ENCODE measurements around the gene NSD2.

Gene NSD2

DNA sequence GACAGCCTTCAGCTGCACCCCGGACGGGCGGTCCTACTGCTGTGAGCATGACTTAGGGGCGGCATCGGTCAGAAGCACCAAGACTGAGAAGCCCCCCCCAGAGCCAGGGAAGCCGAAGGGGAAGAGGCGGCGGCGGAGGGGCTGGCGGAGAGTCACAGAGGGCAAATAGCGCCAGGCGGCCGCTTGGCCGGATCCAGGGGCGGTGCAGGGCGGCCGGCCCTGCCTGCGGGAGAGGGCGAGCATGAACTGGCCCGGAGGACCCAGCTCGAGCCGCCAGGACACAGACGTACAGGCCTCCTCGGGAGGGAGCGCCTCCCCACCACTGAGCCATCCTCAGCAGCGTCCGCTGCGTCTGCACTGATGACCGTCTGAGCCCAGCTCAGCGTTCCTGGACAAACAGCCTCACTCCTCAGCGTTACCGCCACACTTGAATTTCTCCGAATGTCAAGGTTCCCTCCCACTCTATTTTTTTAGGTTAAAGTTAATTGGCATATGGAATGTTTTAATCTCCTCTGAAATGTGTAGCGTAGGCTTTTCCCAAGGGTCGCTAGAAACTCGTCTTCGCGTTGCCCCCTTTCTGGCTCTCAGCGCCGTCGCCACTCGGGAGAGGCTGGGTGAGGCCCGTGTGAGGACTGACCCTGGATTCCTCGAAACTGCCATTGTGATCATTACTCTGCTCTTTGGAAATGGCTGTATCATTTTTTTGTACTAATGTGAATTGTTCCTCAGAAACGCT, 107.7 kb downstream of the NSD2 start:
- no peak for DNase-seq (ENCODE audit: low read depth)
- no peak overlapping the region for H3K4me3 ChIP-seq (ENCODE audit: low read depth, low read length)

- H3K4me3 ChIP-seq (ENCODE audit: low read depth, low read length): no peak overlapping the region
- no peak for DNase-seq (ENCODE audit: low read depth)
Observed at GRCh38 chr4:1979477-1980196, 108.4 kb downstream of the NSD2 start.

GRCh38 chr4:1980561-1981041, 109.4 kb downstream of the NSD2 start:
- no peak for DNase-seq (ENCODE audit: low read depth)
- no peak overlapping the region for H3K4me3 ChIP-seq (ENCODE audit: low read depth, low read length)

GRCh38 chr4:1981251-1982058, 110.3 kb downstream of the NSD2 start:
- no peak overlapping the region for H3K4me3 ChIP-seq (ENCODE audit: low read depth, low read length)
- no peak for DNase-seq (ENCODE audit: low read depth)

DNA sequence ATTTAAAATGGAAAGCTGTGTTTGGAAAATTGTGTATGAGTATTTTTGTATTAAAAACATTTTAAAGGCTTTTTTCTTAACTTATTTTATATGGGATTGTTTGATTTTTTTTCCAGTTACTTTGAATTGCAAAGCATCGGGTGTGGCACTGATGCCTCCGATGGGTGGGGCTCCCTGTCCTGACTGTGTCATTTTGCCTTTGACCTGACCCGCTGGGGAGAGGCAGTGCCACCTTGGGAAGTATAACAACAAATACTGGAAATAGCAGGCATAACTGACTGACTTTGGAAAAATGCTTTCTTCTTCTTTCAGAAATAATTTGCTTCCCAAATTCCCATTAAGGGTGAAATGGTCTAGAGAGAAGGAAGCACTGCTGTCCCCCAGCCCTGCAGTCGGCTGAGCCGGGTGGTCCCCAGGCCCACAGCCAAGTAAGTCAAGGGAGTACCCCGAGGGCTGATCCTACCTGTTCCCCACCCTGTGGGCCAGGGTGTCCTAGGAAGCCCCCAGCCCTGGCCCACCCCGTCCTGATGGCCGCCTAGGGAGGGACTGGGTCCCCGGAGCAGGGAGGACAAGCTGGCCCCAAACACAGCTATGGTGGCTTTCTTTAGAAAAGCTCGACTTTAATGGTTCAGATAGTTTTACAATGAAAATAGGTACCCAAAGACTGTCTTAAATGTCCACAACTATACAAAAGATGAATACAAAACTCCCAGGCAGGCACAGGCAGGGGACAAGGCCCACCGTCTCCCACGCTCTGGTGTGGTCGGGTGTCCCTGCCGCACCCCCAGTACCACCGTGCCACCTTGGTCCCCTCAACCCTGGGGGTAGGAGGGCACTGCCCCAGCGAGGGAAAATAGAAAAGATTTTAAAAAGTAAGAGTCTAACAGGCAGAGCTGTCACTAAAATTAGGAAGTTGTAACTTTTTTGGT, 111.2 kb downstream of the NSD2 start:
- DNase-seq (ENCODE audit: low read depth): no peak
- no peak overlapping the region for H3K4me3 ChIP-seq (ENCODE audit: low read depth, low read length)

DNA sequence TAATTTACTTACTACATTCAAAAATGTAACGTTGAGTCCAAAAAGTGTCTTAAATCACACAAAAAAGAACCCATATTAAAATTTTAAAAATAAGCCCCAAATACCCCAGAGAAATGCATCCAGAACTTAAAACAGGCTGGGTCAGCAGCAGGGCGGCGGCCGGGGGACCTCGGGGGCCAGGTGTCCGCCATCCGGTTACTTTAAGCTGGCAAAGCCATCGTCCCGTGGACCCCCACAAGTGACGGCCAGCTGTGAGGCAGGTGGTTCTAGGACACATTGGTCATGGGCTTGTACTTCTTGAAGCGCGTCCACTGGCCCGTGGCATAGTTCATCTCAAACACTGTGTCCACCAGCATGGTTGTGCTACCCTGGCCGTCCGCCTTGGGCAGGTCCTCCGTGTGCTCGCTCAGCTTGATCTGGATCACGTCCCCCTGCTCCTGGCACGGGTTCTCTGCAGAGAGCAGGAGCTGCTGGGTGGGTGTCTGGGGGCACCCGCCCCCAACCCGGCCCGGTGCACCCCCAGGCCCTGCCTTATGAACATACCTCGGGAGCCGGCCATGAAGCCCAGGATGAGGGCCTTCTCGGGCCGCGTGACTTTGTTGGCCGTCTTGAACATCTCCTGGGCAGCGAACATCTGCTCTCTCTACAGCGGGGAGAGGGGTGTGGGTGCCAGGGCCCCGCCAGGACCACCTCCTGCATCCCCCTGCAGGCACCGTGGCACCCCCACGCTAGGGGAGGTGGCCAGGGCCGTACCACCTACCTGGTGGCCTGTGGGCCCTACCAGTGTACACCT, 112.1 kb downstream of the NSD2 start:
- H3K4me3 ChIP-seq (ENCODE audit: low read depth, low read length): no peak overlapping the region
- DNase-seq (ENCODE audit: low read depth): no peak

- no peak for DNase-seq (ENCODE audit: low read depth)
- no peak overlapping the region for H3K4me3 ChIP-seq (ENCODE audit: low read depth, low read length)
Observed at GRCh38 chr4:1983846-1984405, 112.7 kb downstream of the NSD2 start.

- H3K4me3 ChIP-seq (ENCODE audit: low read depth, low read length): no peak overlapping the region
- DNase-seq (ENCODE audit: low read depth): no peak
Observed at GRCh38 chr4:1984406-1985191, 113.4 kb downstream of the NSD2 start.

DNA sequence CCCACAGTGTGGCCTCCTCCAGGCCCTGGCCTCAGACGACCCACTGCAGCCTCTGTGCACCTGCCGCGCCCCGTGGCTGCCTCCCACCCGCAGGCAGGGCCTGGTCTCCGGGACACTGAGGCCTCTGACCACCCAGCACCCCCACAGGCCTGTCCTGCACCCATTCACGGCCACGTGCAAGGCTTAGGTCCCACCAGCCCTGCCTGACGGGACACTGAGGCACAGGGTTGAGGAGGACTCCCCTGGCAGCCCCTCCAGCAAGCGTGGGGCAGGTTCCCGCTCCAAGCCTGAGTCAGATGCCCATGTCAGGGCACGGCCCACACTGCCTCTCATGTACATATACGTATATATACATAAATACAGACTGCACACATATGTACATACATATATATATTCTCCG, 114.1 kb downstream of the NSD2 start:
- no peak for DNase-seq (ENCODE audit: low read depth)
- H3K4me3 ChIP-seq (ENCODE audit: low read depth, low read length): no peak overlapping the region

DNA sequence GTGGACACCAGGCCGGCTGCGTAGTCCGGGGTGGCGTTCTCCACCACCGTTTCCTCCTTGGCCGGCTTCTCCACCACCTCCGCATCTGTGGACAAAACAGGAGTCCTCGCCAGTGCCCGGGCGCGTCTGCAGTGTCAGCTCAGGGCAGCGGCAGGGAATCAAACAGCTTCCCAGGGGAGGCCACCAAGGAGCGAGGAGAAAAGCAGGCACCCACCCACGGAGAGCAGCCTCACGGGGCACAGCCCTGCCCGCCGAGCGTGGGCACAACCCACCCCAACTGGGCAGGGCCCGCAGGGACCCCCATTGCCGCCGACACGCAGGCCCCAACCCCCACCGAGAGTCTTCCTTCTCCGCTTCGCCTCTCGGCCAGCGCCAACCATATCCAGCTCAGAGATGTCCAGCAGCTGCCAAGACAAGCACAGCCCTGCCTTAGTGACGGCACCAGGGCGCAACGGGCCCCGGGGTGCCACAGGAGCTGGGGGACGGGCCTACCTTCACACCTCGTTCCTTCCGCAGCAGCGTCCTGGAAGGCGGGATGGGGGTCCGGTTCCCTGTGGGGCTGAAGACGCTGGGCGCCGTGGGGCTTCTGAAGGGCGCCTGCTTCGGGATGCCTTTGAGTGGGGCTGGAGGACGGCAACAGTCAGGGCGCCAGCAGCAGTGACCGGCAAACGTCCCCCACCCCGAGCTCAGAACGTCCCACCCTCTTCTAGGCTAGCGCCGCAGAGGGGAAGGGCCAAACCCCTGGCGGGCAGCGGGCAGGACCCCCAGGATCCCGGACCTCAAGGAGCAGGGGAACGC, 114.8 kb downstream of the NSD2 start:
- no peak for DNase-seq (ENCODE audit: low read depth)
- H3K4me3 ChIP-seq (ENCODE audit: low read depth, low read length): no peak overlapping the region

DNA sequence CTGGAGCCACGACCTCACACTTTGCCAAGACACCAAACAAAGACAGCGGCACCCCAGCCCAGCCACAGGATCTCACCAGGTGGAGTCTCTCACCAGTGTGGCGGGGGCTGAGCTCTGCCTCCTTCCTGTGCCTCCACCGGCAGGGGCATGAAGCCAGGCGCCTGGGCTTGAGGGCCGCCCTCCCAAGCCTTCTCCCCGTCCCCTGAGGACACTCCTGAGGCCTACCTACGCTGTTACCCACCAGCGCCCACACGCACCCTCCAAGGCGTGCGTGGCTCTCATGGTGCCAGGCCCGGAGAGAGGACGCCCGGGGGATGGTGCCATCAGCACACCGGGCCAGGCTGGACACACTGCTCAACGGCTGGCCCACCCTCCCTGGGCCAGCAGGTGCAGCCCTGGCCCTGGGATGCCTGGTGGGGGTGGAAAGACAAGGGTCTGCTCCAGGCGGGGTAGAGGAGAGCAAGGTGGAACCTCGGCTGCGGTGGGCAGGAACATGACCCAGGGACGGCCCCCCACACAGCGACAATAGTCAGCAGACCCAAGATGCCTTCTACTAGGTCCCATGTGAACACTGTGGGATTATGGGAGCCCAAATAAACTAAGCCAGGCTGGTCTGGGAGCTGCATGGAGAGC, 115.5 kb downstream of the NSD2 start:
- no peak for DNase-seq (ENCODE audit: low read depth)

DNA sequence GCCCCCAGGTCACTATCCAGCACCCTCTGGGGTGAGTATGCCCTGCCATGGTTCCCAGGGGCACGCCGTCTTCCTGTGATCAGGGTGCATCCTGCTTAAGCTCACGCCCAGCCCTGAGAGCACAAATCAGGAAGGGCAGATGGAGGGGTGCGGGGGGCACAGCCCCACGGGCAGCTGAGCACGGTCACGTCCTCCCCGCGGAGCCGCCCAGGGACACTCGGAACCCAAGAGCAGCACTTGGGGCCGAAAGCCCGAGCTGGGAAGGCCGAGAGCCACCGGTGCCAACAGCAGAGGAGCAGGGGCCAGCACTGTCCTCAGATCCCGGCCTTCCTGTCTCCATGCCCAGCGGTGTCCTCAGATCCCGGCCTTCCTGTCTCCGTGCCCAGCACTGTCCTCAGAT, 116.1 kb downstream of the NSD2 start:
- DNase-seq (ENCODE audit: low read depth): no peak
- H3K4me3 ChIP-seq (ENCODE audit: low read depth, low read length): no peak overlapping the region

More for the DNA sequence above, 115.5 kb downstream of the NSD2 start:
- H3K4me3 ChIP-seq (ENCODE audit: low read depth, low read length): no peak overlapping the region

- H3K4me3 ChIP-seq (ENCODE audit: low read depth, low read length): no peak overlapping the region
- no peak for DNase-seq (ENCODE audit: low read depth)
Observed at GRCh38 chr4:1987721-1988326, 116.6 kb downstream of the NSD2 start.

- no peak overlapping the region for H3K4me3 ChIP-seq (ENCODE audit: low read depth, low read length)
- DNase-seq (ENCODE audit: low read depth): no peak
Observed at GRCh38 chr4:1988327-1988724, 117.1 kb downstream of the NSD2 start.

DNA sequence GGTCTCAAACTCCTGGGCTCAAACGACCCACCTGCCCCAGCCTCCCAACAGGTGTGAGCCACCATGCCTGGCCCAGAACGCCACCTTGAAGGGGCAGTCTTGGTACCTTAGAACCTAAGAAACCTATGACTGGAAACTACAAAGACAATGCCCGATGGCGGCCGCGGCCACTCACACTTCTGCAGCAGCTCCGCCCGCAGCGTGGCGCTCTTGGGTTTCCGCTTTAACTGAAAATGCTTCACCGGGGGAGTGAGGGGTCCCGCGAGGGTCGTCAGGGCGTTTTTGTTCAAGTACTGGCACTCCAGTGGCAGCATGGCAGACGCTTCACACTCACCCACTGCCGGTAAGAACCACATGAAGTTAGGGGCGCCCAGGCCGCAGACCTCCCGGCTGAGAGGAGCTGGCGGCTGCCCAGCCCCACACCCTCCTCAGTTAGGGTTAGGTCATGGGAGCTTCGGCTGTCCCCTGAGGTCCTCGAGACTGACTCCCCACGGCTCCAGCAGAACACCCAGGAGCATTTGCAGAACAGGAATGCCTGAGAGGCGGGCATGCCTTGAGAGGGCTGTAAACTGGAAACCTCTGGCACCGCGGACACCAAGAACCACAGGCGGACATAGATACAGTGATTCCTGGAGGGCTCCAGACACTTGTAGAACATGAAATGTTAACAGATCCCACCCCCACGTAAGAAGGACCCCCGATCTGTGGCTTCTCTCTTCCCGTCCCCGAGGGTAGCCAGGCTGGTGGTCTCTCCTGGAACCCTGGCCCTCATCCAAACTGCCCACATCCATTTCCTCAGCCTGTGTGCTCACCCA, 118.5 kb downstream of the NSD2 start:
- H3K4me3 ChIP-seq (ENCODE audit: low read depth, low read length): no peak overlapping the region
- DNase-seq (ENCODE audit: low read depth): no peak

All from skeletal muscle cell (primary cell).